ENCODE results near the gene GALNT5.
"Not testable (repeated sequence)": the region's sequence is repeated elsewhere in the genome, so short reads cannot be mapped to it uniquely, and the experiment has no call there.

The GALNT5 gene

GRCh38 chr2:157329524-157329923 lies 72.0 kb downstream of the GALNT5 start:
- DNase-seq = no peak

- DNase-seq = no peak
Measured at GRCh38 chr2:157333304-157334047, 76.0 kb downstream of the GALNT5 start.

GRCh38 chr2:157334335-157334734 lies 76.8 kb downstream of the GALNT5 start:
- DNase-seq = no peak

GRCh38 chr2:157334797-157335196 lies 77.3 kb downstream of the GALNT5 start:
- DNase-seq = no peak

GRCh38 chr2:157336137-157337010 lies 78.9 kb downstream of the GALNT5 start:
- DNase-seq = no peak

- no peak for DNase-seq
Measured at GRCh38 chr2:157337978-157338377, 80.5 kb downstream of the GALNT5 start.

- no peak for DNase-seq
Measured at GRCh38 chr2:157339965-157340655, 82.6 kb downstream of the GALNT5 start.

- not testable (repeated sequence) for DNase-seq
Measured at GRCh38 chr2:157341381-157341780, 83.9 kb downstream of the GALNT5 start.

GRCh38 chr2:157345647-157346389 lies 88.3 kb downstream of the GALNT5 start:
- no peak for DNase-seq

- no peak for DNase-seq
Measured at GRCh38 chr2:157348291-157348921, 90.9 kb downstream of the GALNT5 start.

GRCh38 chr2:157349949-157350515 lies 92.5 kb downstream of the GALNT5 start:
- no peak for DNase-seq

GRCh38 chr2:157355618-157356017 lies 98.1 kb downstream of the GALNT5 start:
- no peak for DNase-seq

- DNase-seq = no peak
Measured at GRCh38 chr2:157359628-157360027, 102.1 kb downstream of the GALNT5 start.

- DNase-seq = no peak
Measured at GRCh38 chr2:157361526-157361925, 104.0 kb downstream of the GALNT5 start.

- no peak for DNase-seq
Measured at GRCh38 chr2:157362627-157363026, 105.1 kb downstream of the GALNT5 start.

- no peak for DNase-seq
Measured at GRCh38 chr2:157363612-157364101, 106.2 kb downstream of the GALNT5 start.

Data from NCI-H1048 (cell line).